SKM-1 (cell line): Measurements from ENCODE around the gene NFYA.
"Not testable (repeated sequence)": the region's sequence is repeated elsewhere in the genome, so short reads cannot be mapped to it uniquely, and the experiment has no call there.

Experiments
- DNase-seq: peaks from one replicate; lab custom pipeline; 2025; ENCODE audit not compliant: unreplicated experiment; lab: John Stamatoyannopoulos, UW

Gene NFYA

GRCh38 chr6:41115027-41115426 is 42.3 kb downstream of the NFYA start:
- not testable (repeated sequence) for DNase-seq

DNA sequence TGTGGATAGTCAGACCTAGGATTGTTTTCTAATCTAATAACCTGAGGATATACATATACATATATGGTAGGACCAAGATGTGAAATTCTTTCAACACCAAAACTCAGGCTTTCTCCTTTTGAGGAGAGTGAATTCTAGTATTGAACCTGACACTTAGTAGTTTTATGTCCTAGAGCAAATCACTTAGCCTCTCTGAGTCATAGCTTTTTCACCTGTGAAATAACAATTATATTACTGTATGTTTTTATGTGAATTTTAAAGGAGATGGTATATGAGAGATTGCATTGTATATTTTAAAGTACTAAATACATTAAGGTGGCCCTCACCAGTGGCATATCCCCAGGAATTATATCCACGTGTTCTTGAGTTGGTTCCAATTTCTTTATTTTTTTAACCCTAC is 46.7 kb downstream of the NFYA start:
- DNase-seq = no peak

DNA sequence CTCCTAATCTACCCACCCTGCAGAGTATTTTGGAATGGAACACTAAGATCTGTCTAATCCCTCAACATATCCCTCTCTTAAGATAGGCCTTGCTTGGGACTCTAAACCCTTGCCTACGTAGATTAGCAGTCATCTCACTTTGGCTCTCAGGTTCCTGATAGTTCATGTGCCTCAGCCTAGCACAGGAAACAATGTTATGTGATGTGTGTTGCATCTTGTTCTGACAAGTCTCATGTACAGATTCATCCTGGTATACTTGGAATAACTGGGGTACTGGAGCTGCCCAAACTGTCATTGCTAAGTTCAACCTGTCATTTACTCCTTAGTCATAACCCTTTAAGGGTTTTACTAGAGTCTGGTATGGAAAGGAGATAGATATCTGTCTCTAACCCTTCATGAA is 47.3 kb downstream of the NFYA start:
- DNase-seq = no peak

GRCh38 chr6:41122373-41122772 is 49.6 kb downstream of the NFYA start:
- DNase-seq = no peak

DNA sequence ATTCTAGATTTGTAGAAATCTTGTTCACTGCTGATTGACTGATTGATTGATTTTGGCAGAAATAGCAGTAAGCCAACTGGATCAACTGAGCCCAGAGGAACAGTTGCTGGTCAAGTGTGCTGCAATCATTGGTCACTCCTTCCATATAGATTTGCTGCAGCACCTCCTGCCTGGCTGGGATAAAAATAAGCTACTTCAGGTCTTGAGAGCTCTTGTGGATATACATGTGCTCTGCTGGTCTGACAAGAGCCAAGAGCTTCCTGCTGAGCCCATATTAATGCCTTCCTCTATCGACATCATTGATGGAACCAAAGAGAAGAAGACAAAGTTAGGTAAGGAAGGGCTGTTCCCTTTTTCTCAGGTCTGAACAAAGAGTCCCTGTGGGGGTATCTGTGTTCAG is 50.1 kb downstream of the NFYA start:
- DNase-seq = no peak

DNA sequence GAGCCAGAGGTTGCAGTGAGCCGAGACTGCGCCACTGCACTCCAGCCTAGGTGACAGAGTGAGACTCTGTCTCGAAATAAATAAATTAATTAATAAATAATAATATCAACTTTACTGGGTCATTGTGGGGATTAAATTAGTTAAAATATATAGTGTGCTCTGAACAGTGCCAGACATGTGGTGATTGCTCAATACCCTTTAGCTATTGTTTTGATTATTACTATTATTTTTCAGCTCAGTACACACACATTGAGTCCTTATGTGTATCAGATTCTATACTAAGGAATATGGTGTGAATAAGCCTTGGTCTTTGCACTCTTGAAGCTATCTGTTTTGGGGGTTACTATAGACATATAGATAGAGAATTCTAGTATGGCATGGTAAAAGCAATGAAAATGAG is 52.5 kb downstream of the NFYA start:
- no peak for DNase-seq

DNA sequence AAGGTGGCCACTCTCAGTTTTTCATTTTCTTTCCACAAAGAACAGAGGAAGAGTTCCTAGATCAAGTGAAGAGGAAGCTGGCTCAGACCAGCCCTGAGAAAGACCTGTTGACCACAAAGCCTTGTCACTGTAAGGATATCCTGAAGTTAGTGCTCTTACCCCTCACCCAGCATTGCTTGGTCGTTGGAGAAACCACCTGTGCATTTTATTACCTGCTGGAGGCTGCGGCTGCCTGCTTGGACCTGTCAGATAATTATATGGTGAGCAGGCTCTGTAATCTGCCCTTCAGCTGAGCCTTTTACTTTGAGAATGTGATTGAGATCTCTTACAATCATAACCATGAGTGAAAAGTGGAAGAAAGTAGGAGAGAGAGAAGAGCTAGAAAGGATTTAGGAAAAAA is 59.5 kb downstream of the NFYA start:
- DNase-seq = no peak

DNA sequence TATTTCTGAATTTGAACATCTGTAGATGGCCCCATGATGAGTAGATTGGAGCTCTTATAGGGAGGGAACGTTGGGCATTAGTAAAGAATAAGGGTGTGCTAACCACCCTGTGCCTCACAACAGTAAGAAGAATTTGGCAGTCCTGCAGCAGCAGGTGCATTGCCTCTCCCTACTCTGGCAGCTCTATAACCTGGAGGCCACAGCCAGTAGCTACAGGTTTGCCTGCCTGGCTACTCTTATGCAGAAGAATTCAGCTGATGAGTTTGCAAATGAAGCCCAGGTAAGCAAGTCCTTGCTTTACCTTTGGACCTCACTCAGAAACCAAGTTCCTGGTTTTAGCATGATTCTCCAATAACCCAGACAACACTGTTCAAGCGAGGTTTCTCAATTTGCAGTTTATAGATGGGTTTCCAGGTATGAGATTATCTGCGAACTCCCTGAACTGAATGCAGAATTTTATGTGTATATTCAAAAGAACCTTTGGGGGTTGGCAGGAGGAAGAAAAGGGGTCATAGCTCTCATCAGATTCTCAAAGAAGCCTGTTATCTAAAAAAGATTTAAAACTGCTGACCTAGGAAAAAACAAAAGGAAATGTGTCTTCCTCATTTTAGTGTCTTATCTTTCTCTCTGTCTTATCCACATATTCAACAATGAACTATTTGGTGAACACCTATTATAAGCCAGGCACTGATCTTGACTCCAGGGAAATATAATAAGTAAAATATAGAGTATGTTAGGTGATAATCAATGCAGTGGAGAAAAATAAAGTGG is 62.5 kb downstream of the NFYA start:
- DNase-seq = no peak

DNA sequence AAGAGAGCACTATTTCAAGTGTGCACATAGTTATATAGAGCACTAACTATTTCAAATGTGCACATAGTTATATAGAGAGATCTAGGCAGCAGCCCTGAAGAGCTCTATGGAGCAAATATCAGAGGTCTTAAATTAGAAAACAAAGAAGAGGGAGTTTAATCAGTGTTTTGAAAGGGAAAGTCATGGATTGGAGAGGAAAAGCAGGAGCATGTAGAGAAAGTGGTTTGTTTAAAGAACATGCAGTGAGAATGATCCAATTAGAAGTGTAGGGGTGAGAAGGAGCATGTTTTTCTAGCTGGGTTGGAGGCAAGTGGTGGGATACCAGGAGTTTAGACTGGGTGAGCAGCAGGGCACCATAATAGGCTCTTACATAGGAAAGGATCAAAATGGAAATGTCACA is 64.1 kb downstream of the NFYA start:
- no peak for DNase-seq

DNA sequence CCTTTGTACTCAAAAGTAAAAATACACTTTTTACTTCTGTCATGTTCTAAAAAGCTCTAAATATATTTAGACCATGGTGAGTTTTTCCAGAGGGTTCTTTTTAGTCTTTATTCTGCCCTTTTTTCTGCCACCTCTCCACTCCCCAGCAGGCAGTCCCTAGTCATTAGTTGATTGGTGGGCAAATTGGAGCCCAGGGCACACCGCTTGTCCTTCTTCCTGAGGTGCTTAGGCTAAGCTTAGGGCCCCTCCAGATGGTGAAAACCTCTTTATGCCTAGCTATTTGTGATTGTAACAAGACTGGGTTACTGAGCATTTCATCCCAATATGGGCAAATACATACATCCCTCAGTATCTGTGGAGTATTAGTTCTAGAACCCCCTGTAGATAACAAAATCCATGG is 75.1 kb downstream of the NFYA start:
- no peak for DNase-seq
